ENCODE measurements around the gene NVL.
"Not testable (repeated sequence)": the region's sequence is repeated elsewhere in the genome, so short reads cannot be mapped to it uniquely, and the experiment has no call there.

NVL gene

DNA sequence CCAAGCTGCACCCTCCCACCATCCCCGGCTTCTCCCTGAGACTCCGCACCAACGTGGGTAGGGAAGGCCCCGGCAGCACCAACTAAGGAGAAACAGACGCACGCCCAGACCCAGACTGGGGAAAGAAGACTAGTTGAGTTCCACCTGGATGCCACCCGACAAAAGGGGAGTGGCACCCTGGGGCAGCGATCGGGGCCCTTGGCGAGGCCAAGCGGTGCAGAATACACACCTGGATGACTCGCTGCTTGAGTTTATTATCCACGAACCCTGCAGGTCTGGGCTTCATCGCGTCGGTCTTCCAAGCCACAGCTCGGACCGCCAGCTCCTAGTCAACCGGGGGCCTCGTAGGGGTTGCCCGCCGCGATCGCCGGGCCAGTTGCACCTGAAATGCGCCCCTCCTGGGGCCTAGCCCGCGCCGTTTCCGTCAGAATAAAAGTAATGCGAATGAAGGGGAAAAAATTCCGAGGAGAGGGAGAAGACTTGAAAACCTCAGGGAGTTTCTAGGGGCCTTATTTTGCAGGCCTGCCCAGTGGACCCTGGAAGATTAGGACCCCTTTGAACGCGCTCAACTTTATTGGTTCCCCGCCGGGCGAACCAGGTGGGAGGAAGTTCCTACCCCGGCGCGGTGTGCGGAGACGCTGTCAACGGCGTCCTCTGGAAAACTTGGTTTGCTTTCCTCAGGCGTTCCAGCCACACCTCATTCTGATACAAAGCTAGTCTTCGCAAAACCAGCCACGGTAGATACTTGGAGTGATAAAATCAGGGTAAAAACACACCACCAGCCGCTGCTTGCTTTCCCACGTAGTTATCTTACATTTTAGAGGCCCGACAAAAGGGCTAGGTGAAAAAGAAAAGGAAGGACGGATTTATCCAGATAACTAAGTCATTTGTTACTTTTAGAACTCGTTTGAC is at the start of gene NVL:
Gene NVL (minus strand): TSS at position 331 of the 912 bp plus-strand sequence. CDS start 45 bp downstream, at position 286.
- peak; percentile 89 for DNase-seq

DNA sequence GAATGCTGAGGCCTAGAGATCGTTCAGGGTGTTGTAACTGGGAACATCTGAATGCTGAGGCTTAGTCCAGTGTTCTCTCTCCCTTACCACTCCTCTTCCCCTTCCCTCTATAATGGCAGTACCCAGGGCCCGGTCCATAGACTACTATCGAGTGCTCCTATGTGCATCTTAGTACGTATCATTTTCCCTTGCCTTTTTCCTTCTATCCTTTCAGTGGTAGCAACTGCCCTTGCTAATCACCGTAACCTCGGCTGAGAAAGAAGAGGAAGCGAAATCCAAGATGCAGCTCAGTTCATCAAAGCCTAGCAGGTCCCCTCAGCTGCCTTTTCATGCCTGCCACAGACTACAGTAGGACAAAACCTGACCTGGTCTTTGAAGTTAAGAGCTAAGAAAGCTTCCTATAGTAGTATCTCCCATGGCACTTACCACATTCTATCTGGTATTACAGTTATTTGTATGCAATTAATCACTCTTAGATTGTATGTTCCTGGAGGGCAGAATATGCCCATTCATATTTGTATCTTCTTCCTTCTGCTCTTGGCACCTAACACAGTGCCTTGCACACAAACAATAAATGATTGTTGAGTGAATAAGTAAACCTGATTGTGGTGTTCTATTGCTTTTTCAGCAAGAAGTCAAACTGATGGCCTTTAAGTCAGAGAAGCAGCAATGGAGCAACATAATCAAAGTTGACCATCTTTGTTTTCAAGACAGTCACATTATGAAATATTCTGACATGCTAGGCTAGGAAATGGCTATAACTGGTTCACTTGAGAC is 49.1 kb upstream of the NVL start:
- DNase-seq: no peak

DNA sequence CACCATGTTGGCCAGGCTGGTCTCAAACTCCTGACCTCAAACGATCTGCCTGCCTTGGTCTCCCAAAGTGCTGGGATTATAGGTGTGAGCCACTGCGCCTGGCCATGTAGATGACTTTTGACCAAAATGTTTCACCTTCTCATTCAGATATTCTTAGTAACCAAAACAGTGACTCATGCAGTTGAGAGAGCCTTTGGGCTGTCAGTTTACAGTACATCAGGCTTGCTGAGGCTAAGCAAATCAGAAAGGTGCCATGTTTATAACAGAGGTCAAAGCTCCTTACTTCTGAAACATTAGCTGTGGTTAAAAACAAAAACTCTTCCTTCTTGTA is 47.7 kb upstream of the NVL start:
- DNase-seq: no peak

DNA sequence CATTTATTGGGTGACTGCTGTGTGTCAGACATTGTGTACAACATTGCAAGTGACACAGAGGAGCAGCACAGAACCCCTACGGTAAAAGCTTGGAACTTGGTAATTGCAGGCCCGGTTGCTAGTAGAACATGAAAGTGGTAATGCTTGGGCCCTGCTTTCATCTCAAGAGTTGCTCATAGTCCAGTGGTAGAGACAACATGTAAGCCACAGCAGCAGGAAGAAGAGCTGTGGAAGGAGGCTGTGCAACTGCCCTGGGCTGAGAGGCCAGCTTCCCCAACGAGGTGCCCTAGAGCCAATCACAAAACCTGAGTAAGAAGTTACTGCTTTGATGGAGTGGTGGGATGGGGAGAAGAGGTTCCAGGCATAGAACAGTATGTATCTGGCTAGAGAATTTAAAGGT is 45.1 kb upstream of the NVL start:
- DNase-seq: no peak

DNA sequence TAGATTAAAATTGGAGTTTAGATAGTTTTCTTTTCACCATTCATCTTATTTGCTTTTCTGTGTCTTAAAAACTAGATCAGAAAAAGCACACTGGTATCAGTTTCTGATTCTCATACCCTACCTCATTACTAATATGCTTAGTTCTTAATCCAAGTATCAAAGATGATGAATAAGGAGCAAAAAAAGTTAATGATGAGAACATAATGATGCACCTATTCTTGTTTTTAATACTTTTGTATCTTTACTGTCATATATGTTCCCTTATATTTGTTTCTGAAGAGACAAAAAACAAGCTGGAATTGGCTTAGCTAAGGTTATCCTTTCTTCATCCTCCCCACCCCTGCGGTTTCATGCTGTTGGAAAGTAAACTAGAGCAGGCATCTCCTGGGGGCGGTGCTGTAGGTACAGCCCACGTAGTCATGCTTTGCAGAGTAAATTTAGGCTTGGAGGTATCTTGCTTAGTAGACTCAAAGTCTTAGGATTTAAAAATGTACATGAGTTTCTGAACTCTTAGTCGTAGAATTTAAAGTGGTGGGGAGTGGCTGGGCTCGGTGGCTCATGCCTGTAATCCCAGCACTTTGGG is 43.1 kb upstream of the NVL start:
- DNase-seq: no peak

DNA sequence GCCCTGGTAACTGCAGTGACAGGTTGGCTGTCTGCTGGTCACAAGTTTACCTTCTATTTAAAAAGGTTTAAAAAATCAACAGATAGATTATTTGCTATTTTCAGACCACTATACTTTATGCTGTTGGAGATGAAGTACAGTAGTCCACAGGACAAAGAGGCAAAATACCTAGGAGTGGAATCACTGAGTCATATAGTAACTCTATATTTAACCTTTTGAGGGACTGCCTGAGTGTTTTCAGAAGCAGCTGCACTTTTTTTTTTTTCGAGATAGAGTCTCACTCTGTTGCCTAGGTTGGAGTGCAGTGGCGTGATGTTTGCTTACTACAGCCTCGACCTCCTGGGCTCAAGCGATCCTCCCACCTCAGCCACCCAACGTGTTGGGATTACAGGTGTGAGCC is 38.4 kb upstream of the NVL start:
- DNase-seq: no peak

DNA sequence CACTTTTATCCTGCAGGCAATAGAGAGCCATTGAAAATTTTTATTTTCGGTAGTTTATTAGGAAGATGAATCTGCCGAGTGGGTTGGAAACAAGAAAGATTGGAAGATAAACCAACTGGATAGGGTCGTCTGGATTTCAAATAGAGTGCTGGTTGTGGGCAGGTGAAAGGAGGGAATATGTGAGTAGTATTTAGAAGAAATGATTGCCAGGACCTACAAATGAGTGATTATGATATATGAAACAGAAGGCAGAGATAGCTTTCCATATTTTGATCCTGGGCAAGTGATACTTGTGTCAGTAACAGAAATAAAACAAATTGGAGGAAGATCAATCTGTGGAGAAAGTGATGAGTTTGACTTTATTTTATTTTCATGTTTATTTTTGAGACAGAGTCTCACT is 29.2 kb upstream of the NVL start:
- DNase-seq: no peak

DNA sequence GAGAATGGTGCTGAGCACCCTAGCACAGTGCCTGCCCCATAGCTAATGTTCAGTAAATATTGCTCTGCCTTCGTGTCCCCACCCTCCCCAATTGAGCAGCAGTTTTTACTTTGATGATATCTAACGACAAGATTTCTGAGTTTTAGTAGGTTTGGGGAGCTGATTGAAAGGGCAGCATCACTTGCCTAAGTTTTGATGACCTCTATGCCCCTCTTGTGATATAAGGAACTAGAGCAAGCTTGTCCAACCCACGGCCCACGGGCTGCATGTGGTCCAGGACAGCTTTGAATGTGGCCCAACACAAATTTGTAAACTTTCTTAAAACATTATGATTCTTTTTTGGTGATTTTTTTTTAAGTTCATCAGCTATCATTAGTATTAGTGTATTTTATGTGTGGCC is 28.3 kb upstream of the NVL start:
- DNase-seq: no peak

DNA sequence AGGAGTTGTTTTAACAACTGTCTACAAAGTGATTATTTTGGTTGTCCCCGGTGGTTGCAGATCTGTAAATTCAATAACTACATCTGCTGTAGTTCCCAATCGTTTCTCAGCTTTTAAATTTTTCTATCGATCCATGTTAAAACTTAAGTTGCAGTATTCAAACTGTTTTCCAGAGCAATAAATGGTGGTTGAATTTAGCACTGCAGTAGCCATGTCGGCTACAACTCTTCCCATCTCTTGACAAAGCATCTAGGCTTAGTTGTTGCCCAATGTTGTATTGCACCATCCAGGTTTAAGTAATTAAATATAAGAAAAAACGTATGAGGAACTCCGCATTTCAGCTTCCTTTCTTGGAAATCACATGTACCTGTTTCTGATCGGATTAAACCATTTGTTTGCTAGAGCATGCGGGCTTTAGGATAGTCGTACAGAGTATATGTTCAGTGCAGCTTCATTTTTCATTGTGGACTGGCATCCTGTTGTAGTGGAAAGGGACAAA is 27.7 kb upstream of the NVL start:
- DNase-seq: no peak

DNA sequence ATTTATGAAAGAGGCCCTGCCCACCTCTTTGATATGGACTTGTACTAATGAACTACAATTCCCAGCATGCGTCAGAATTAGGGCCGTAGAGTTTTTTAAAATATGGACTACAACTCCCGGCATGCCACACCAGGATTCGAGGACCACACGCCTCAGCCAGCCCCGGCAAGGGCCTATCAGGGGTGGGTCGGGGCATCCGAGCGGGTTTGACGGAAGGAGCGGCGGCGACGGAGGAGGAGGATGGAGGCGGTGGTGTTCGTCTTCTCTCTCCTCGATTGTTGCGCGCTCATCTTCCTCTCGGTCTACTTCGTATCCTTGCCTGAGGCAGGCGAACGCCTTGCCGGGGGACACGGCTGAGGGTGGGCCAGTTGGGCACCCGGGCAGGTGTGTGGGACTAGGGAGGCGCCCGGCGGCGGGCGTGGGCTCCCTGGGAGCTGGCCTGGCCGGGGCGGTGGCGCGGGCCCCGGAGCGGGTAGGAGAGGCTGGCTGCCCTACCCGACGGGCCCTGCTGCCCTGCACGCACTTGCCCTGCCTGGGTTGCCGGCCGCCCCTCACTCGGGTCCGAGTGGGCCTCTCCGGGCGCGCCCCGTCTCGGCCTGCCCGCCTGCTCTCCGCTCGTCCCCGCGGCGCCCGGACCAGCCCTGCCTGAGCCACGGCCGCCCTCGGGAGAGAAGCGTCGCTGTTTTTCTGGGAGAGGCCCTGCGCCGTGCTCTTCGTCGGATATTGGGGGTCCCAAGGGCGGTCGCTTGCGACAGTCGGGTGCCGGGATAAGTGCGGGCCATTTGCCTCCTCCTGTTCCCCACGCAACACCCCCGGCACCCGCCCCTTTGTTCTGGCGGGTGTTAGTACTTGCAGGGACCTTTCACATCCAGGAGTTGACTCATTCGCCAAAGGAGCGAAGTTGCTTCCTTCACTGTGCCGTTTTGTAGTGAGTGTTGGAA is 27.0 kb upstream of the NVL start, which contains the start of gene CNIH4:
Gene CNIH4 (plus strand): TSS at position 195 of the 941 bp plus-strand sequence. CDS start 46 bp downstream, at position 241.
- peak; percentile 89 for DNase-seq

DNA sequence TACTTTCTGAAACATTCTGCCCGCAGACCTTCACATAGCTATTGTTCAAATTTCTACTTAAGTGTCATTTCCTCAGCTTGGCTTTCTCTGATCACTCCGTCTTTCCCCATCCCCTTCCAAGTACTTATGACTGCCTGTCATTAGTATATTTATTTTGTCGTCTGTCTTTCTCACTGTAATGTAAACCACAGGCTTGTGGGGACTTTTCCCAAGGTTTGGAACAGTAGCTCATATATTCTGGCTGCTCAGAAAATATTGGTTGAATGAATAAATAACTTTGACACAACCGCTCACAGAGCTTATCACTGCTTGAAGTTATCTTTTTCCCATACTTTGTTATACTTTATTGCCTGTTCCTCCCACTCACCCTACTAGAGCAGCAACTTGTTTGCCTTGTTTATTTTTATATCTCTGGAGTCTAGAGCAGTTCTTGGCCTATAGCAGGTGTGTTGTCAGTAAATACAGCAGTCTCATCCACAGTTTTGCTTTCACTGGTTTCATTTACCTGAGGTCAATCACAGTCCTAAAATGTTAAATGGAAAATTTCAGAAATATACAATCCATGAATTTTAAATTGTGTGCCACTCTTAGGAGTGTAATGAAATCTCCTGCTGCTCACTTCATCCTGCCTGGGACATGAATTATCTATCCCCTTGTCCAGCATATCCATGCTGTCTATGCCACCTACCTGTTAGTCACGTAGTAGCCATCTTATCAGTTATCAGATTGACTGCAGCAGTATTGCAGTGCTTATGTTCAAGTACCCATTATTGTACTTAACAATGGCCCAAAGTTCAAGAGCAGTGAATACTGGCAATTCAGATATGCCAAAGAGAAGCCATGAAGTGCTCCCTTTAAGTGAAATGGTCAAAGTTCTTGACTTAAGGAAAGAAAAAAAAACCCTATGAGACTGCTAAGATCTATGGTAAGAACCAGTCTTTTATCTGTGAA is 24.3 kb upstream of the NVL start:
- DNase-seq: no peak

DNA sequence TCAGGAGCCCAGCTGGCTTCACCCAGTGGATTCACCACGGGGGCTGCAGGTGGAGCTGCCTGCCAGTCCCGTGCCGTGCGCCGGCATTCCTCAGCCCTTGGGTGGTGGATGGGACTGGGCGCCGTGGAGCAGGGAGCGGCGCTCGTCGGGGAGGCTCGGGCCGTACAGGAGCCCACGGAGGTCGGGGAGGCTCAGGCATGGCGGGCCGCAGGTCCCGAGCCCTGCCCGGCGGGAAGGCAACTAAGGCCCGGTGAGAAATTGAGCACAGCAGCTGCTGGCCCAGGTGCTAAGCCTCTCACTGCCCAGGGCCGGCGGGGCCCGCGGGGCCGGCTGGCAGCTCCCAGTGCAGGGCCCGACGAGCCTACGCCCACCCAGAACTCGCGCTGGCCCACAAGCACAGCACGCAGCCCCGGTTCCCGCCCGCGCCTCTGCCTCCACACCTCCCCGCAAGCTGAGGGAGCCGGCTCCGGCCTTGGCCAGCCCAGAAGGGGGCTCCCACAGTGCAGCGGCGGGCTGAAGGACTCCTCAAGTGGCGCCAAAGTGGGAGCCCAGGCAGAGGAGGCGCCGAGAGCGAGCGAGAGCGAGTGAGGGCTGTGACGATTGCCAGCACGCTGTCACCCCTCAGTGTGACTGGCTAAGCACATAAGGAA is 22.6 kb upstream of the NVL start:
- DNase-seq: not testable (repeated sequence)

DNA sequence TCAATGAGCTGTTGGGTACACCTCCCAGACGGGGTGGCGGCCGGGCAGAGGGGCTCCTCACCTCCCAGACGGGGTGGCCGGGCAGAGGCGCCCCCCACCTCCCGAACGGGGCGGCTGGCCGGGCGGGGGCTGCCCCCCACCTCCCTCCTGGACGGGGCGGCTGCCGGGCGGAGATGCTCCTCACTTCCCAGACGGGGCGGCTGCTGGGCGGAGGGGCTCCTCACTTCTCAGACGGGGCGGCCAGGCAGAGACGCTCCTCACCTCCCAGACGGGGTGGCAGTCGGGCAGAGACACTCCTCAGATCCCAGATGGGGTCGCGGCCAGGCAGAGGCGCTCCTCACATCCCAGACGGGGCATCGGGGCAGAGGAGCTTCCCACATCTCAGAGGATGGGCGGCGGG is 19.7 kb upstream of the NVL start:
- DNase-seq: not testable (repeated sequence)

DNA sequence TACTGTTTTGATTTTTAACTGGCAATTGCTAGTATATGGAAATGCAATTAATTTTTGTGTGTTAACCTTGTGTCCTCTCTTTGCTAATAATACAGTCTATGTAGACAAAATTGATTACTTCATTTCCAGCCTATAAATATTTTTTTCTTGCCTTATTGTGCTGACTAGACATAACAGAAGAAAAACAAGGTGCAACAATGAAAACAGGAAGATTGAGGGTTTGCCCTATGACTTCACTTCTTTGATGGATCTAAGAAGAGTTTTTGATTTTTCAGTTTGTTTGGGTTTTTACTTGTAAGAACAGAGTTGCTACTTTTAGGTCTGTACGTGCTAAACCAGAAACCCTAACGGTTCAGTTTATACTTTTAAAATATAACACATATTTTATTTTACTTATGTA is 18.2 kb upstream of the NVL start:
- no peak for DNase-seq

DNA sequence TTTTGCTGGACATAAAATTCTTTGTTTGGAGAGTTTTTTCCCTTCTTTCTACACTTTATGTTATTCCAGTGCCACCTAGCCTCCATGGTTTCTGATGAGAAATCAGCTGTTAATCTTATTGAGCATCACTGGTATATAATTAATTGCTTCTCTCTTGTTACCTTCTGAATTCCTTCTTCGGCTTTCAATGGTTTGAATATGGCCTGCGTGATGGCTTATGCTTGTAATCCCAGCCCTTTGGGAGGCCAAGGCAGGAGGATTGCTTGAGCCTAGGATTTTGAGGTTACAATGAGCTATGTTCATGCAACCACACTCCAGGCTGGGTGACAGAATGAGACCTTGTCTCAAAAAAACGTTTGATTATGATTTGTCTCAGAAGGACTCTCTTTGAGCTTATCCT is 13.7 kb upstream of the NVL start:
- no peak for DNase-seq

DNA sequence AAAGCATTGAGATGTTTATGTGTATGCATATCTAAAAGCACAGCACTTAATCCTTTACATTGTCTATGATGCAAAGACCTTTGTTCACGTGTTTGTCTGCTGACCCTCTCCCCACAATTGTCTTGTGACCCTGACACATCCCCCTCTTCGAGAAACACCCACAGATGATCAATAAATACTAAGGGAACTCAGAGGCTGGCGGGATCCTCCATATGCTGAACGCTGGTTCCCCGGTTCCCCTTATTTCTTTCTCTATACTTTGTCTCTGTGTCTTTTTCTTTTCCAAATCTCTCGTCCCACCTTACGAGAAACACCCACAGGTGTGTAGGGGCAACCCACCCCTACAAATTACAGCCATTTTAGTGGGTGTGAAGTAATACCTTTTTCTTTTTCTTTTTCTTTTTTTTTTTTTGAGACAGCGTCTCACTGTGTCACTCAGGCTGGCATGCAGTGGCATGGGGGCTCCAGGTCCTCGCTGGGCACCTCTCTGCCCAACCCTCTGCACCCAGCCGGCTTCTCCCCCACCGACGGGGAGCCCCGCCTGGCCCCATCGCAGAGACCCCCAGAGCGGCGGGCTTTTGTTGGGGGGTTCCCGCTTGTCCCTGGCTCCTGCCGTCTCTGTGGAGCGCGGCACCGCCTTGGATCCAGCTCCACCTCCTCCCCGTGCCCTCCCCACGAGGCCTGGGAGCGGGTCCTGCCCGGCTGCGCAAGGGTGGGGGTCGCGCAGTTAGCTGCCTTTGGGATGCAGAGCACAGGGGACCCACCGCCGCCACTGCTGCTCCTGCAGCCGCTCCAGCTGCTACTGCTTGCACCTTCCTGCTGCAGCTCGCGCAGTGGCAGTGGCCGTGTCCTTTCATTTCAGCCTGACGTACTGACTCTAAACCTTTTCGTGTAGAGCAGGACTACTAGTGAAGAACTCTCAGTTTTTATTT is 10.7 kb upstream of the NVL start:
- DNase-seq: not testable (repeated sequence)

DNA sequence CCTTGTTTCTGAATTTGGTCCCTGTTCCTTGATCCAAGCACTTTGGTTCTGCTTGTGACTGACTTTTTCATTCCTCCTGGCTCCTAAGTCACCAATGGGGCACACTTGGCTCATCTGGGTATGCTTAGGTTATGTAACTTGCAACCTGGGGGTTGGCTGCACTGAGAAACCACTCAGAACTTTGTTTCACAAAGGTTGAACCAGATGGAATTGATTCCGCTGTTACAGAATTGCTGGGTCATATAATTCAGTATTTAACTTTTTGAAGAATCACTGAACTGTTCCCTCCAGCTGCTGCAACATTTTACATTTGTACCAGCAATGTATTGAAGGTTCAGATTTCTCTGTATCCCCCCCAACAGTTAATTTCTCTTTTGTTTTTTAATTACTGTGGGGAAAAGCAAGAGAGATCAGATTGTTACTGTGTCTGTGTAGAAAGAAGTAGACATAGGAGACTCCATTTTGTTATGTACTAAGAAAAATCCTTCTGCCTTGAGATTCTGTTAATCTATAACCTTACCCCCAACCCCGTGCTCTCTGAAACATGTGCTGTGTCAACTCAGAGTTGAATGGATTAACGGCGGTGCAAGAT is 9.6 kb upstream of the NVL start:
- DNase-seq: no peak

DNA sequence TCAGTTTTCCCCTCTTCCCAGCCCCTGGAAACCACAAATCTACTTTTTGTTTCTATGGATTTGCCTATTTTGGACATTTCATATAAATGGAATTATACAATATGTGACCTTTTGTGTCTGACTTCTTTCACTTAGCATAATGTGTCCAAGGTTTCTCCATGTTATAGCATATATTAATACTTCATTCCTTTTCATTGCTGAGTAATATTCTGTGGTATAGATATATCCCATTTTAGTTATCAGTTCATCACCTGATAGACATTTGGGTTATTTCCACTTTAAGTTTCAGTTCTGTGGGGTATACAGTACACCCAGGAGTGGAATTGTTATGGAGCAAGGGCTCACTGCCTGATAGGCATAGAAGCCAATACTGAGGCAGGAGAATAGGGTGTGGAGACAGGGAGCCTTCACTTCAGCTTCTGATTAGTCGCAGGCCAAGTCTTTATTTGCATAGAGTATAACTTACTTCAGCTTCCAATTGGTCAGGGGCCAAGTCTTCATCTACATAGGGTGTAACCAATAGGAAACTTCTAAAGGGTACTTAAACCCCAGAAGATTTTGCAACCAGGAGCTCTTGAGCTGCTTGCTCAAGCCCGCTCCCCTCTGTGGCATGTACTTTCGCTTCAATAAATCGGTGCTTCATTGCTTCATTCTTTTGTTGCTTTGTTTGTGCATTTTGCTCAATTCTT is 8.3 kb upstream of the NVL start:
- DNase-seq: no peak
